Measurements from ENCODE around the gene TRABD2B. TPM values are rescaled to one million over a fixed set of nuclear protein-coding genes. Genes with fewer than 3 reads are reported as not detected.

The TRABD2B gene
- total RNA-seq, 4 donors from 2014 or later: 0.63 to 3.1 (median 1.7) TPM

GRCh38 chr1:47850451-47850850, 146.7 kb downstream of the TRABD2B start:
- intact Hi-C loops (cut with DNase I; ENCODE audit: low total_unique reads): no loop called here
- H3K4me3 ChIP-seq (ENCODE audit: low read depth, poor library complexity, severe bottlenecking): no peak overlapping the region
- TF ChIP-seq CTCF (IDR thresholded peaks at IDR 0.05) (no peak), POLR2A (IDR thresholded peaks at IDR 0.05) (no peak)
- WGBS, 2 donors: 81 to 91% methylated on average over 4 of the region's 4 CpGs
- peak in 1 of 2 donors; percentile 65 for DNase-seq (ENCODE audit: low spot score in 2 of 2)

GRCh38 chr1:47849591-47850261, 147.5 kb downstream of the TRABD2B start:
- WGBS, 2 donors: 86 to 91% methylated on average over 5 of the region's 5 CpGs
- H3K4me3 ChIP-seq (ENCODE audit: low read depth, poor library complexity, severe bottlenecking): no peak overlapping the region
- TF ChIP-seq CTCF (IDR thresholded peaks at IDR 0.05) (no peak), POLR2A (IDR thresholded peaks at IDR 0.05) (no peak)
- intact Hi-C loops (cut with DNase I; ENCODE audit: low total_unique reads): no loop called here
- DNase-seq (ENCODE audit: low spot score in 2 of 2): peak in 1 of 2 donors; percentile 72

DNA sequence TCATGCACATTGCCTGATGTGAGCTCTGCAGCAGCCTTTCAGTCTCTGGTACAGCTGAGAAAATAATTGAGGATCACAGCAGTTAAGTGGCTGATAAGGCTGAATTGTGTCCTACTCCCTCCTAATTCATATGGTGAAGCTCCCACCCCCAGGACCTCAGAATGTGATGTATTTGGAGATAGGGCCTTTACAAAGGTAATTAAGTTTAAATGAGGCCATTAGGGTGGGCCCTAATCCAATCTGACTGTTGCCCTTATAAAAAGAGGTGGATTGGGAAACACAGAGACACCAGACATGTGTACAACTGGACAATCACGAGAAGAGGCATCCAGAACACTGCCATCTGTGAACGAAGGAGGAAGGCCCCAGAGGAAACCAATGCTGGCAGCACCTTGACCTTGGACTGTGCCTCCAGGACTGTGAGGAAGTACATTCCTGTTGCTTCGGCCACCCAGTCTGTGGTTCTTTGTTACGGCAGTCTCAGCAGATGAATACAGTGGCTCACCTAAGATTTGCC, 148.1 kb downstream of the TRABD2B start:
- WGBS, 2 donors: 70 to 87% methylated on average over 4 of the region's 4 CpGs
- TF ChIP-seq POLR2A (IDR thresholded peaks at IDR 0.05) (no peak), CTCF (IDR thresholded peaks at IDR 0.05) (no peak)
- peak in 1 of 2 donors; percentile 59 for DNase-seq (ENCODE audit: low spot score in 2 of 2)

DNA sequence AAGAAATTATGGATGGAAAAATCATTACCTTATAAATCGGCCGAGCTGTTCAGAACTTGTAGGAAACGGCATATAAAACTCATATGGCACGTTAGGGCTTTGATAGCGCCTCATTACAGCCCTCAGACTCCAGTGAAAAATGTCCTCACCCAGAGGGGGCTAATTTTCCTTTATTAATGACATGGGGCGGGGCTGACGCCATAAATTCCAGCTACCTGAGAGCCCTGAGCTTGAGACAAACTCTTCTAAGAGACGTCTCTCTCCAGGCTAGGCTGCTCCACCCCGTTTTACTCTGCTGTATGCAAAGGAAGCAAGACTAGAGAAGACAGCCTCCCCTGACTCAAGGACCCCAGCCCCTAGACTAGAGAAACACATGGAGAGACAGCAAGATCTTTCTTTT, 149.4 kb downstream of the TRABD2B start:
- no peak overlapping the region for H3K4me3 ChIP-seq (ENCODE audit: low read depth, poor library complexity, severe bottlenecking)
- 93 to 95% methylated on average over 9 of the region's 9 CpGs for WGBS, 2 donors
- peak in 1 of 2 donors; percentile 45 for DNase-seq (ENCODE audit: low spot score in 2 of 2)
- intact Hi-C loops (cut with DNase I; ENCODE audit: low total_unique reads): no loop called here
- TF ChIP-seq POLR2A (IDR thresholded peaks at IDR 0.05) (no peak), CTCF (IDR thresholded peaks at IDR 0.05) (no peak)

More for the DNA sequence above, 148.1 kb downstream of the TRABD2B start:
- intact Hi-C loops (cut with DNase I; ENCODE audit: low total_unique reads): no loop called here
- no peak overlapping the region for H3K4me3 ChIP-seq (ENCODE audit: low read depth, poor library complexity, severe bottlenecking)

GRCh38 chr1:47844558-47844955, 152.6 kb downstream of the TRABD2B start:
- intact Hi-C loops (cut with DNase I; ENCODE audit: low total_unique reads): no loop called here
- H3K4me3 ChIP-seq (ENCODE audit: low read depth, poor library complexity, severe bottlenecking): no peak overlapping the region
- 93 to 94% methylated on average over 3 of the region's 3 CpGs for WGBS, 2 donors
- no peak for DNase-seq (ENCODE audit: low spot score in 2 of 2)
- no peak for TF ChIP-seq CTCF (IDR thresholded peaks at IDR 0.05)

All from lower leg skin (tissue), 4 donors.